Peyer's patch (tissue), 4 donors: ENCODE measurements around the gene NFIX. TPM values are rescaled to one million over a fixed set of nuclear protein-coding genes. Genes with fewer than 3 reads are reported as not detected.
A peak's percentile ranks its signal among the peaks of the same experiment; 100 is the strongest.

ENCODE experiments used
- DNase-seq, 3 donors: peaks; one replicate each; pipeline ENCODE4 v3.0.0-alpha.2; 2017 to 2019
- H3K27ac ChIP-seq, 4 donors: fragments of 200-600 bp; sonication (generic); one replicate each; pipeline ENCODE4 v1.5.1; 2016 to 2019
- H3K27me3 ChIP-seq, 2 donors: fragments of 200-600 bp; sonication (generic); one replicate each; pipeline ENCODE4 v1.5.1; 2019
- H3K36me3 ChIP-seq, 3 donors: fragments of 200-600 bp; sonication (generic); one replicate each; pipeline ENCODE4 v1.5.1; 2016 to 2019
- H3K4me1 ChIP-seq, 4 donors: fragments of 200-600 bp; sonication (generic); one replicate each; pipeline ENCODE4 v1.5.1; 2016 to 2019
- H3K4me3 ChIP-seq, 4 donors: fragments of 200-600 bp; sonication (generic); 1 replicate in 3 of 4; 2 replicates in 1 of 4; pipeline ENCODE4 v1.5.1; 2016 to 2019; ENCODE audit warnings: mild to moderate bottlenecking in 1 of 4
- H3K9me3 ChIP-seq, 4 donors: fragments of 200-600 bp; sonication (generic); one replicate each; pipeline ENCODE4 v1.5.1; 2016 to 2019; ENCODE audit warnings: mild to moderate bottlenecking in 1 of 4
- CTCF ChIP-seq, 6 experiments: fragments of 450-650 bp in 4 of 6; fragments of 200-600 bp in 2 of 6; sonication (generic) in 1 of 6; IDR thresholded peaks; one replicate each; pipeline ENCODE4 v1.5.1; 2017 to 2019; ENCODE audit warnings: antibody characterized with exemption in 6 of 6, mild to moderate bottlenecking in 3 of 6, moderate library complexity in 1 of 6
- POLR2A ChIP-seq, 2 donors: fragments of 450-650 bp; IDR thresholded peaks; one replicate each; pipeline ENCODE4 v1.5.1; 2017; ENCODE audit warnings: antibody characterized with exemption in 2 of 2, mild to moderate bottlenecking in 2 of 2, moderate library complexity in 2 of 2
- total RNA-seq, 4 donors: library from RNA; depleted of rRNA; stranded (reverse); fragments of >200 nt; gene quantifications; one replicate each; pipeline ENCODE4 v1.1.0, GENCODE V29; 2016

The NFIX gene
- 10 to 100 TPM; 13.5 to 56.9 (median 40.0) TPM for total RNA-seq

DNA sequence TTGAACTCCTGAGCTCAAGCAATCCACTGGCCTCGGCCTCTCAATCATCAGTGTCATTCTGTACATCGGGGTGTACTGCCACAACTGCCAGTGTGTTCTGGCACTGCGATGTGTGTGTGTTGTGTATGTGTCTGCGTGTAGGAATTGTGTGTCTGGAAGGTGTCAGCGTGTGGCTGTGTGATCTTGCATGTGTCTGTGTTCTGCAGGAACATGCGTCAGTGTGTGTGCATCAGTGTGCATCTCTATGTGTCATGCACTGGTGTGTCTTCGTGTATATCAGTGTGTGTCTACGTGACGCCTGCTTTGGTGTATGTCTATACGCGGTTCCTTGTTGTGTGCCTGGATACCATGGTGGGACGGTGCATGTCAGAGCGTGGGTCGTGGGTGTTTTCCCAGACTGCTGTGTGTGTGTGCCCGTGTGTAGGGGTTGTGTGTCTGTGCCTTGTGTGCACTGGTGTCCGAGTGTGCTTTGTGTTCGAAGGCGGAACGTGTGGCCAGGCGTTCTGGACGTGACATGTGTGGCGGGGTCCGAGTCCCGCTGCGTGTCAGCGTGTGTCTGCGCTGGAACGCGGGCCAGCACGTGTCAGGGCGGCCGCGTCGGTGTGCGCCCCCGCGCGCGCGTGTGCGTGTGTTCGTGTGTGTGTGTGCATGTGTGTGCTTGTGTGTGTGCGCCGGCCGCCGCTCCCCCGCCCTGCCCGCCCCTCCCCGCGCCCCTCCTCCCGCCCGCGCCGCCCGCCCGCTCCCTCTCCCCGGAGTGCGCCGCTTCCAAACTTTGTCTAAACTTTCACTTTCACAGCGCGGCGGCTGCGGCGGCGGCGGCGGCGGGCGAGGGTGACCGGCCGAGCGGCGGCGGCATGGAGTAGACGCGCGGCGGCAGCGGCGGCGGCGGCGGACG lies at the start of gene NFIX:
TSS of gene NFIX (plus strand) at position 775 of the 895 bp plus-strand sequence. CDS start 363 bp downstream, outside the sequence.
- H3K9me3 ChIP-seq: no peaks in the 10 kb centered on the region
- H3K4me3 ChIP-seq: peak within 1 kb of the TSS; percentile 40 to 86 (median 75)
- H3K36me3 ChIP-seq: peaks cover 0 to 6% (median 0%) of the 10 kb centered on the region in 3 donors
- peak within 1 kb of the TSS; percentile 55 to 85 (median 76) for H3K27ac ChIP-seq
- peaks cover 0 to 14% (median 3%) of the 10 kb centered on the region in 4 donors for H3K4me1 ChIP-seq
- no peak for TF ChIP-seq POLR2A (IDR thresholded peaks at IDR 0.05)
- TF ChIP-seq CTCF (IDR thresholded peaks at IDR 0.05): no peak
- DNase-seq: peak; percentile 59 to 81 (median 79)
- no peaks in the 10 kb centered on the region for H3K27me3 ChIP-seq

- Histone ChIP-seq H3K4me1 (peaks cover 0 to 45% (median 7%) of the 10 kb centered on the region in 4 donors), H3K36me3 (peaks cover 0 to 73% (median 0%) of the 10 kb centered on the region in 3 donors), H3K4me3 (peak within 1 kb of the TSS; percentile 74 to 96 (median 83)), H3K9me3 (no peaks in the 10 kb centered on the region), H3K27me3 (no peaks in the 10 kb centered on the region), H3K27ac (peak within 1 kb of the TSS; percentile 93 to 97 (median 96))
- TF ChIP-seq CTCF (IDR thresholded peaks at IDR 0.05) (peak in 2 of 6 experiments; percentile 23 to 30), POLR2A (IDR thresholded peaks at IDR 0.05) (peak; percentile 71 to 80)
- peak; percentile 98 to 99 (median 99) for DNase-seq
Measured at GRCh38 chr19:12945479-12946091, 49.7 kb upstream of the NFIX start, which contains the start of gene RAD23A. RAD23A (plus strand) TSS chr19:12945862; CDS start chr19:12945949, 87 bp downstream.

DNA sequence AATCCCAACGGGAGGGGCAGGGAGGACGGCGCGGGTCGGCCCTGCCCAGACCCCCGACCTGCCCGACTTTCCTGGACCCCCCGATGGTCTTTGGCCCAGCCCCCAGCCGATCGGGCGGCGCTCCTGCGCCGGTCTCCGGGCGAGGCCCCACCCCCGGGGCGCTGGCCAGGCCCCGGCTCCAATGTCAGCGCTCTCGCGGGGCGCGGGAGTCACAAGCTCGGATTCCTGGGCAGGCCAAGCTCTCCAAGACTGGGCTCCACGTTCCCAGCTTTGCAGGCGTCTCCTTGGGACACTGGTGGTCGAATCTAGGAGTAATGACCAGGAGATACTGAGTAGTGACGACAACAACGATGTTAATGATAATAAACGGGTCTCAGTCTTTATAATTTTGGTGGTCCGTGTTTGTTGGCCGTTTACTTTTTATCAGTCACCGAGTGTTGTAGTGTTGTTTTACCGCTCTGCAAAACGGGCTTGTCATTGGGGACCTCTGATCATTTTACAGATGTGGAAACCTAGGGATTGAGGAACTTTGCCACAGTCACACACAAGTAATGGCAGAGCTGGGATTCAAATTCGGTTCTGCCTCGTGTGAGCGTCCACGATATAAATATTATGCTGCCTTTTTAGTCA lies 49.1 kb upstream of the NFIX start:
- peaks cover 0 to 73% (median 0%) of the 10 kb centered on the region in 3 donors for H3K36me3 ChIP-seq

DNA sequence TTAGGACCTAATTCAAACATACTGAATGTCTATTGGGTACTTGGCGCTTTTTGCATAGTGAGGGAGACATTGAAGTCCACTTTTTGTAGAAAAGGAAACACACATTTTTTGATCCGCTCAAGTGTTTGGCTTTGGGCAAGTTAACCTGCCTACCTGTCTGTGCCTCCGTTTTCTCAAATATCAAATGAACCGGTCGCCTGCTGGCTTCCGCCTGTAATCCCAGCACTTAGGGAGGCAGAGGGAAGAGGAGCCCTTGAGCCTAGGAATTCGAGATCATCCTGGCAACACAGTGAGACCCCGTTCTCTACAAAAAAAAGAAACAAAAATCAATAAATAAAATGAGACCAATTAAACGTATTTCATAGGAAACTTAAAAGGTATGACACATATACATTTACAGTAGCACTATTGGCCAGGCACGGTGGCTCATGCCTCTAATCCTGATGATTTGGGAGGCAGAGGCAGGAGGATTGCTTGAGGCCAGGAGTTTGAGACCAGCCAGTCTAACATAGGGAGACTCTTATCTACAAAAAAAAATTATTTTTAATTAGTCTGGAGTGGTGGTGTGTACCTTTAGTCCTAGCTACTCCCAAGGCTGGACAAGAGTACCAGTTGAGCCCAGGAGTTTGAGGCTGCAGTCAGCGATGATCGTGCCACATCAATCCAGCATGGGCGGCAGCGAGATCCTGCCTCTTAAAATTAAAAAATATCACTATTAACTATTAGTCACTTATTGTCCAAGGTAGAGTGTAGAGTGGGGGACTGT lies 48.4 kb upstream of the NFIX start:
- no peaks in the 10 kb centered on the region for H3K9me3 ChIP-seq
- no peak for TF ChIP-seq CTCF (IDR thresholded peaks at IDR 0.05)
- TF ChIP-seq POLR2A (IDR thresholded peaks at IDR 0.05): no peak
- H3K4me3 ChIP-seq: peak overlapping the region; percentile 74 to 96 (median 83)
- DNase-seq: no peak
- no peaks in the 10 kb centered on the region for H3K27me3 ChIP-seq
- peaks cover 0 to 32% (median 4%) of the 10 kb centered on the region in 4 donors for H3K4me1 ChIP-seq
- H3K27ac ChIP-seq: peak overlapping the region in 2 of 4 donors; percentile 93 to 97
- peaks cover 0 to 73% (median 0%) of the 10 kb centered on the region in 3 donors for H3K36me3 ChIP-seq

More for the DNA sequence above, 49.1 kb upstream of the NFIX start:
- no peak for TF ChIP-seq CTCF (IDR thresholded peaks at IDR 0.05)
- H3K27ac ChIP-seq: peak overlapping the region; percentile 93 to 97 (median 96)
- peak overlapping the region; percentile 74 to 96 (median 83) for H3K4me3 ChIP-seq
- H3K9me3 ChIP-seq: no peaks in the 10 kb centered on the region
- H3K4me1 ChIP-seq: peaks cover 0 to 39% (median 4%) of the 10 kb centered on the region in 4 donors
- DNase-seq: peak in 2 of 3 donors; percentile 73 to 80
- H3K27me3 ChIP-seq: no peaks in the 10 kb centered on the region
